Ascending aorta (tissue), 2 donors: ENCODE results near the gene MAK. TPM values are rescaled to one million over a fixed set of nuclear protein-coding genes. Genes with fewer than 3 reads are reported as not detected.

Source experiments
- DNase-seq, 2 donors: peaks; one replicate each; pipeline ENCODE4 v3.0.0-alpha.2; 2019; ENCODE audit warnings: low spot score in 2 of 2
- H3K27ac ChIP-seq, 2 donors: fragments of 200-600 bp; sonication (generic); one replicate each; pipeline ENCODE4 v1.5.1; 2016 to 2017; ENCODE audit warnings: mild to moderate bottlenecking in 1 of 2
- H3K27me3 ChIP-seq: fragments of 200-600 bp; sonication (generic); one replicate; pipeline ENCODE4 v1.5.1; 2017
- H3K36me3 ChIP-seq, 2 donors: fragments of 200-600 bp; sonication (generic); one replicate each; pipeline ENCODE4 v1.5.1; 2016
- H3K4me1 ChIP-seq, 2 donors: fragments of 200-600 bp; sonication (generic); one replicate each; pipeline ENCODE4 v1.5.1; 2016 to 2017; ENCODE audit warnings: mild to moderate bottlenecking in 1 of 2
- H3K4me3 ChIP-seq, 2 donors: fragments of 200-600 bp; sonication (generic); one replicate each; pipeline ENCODE4 v1.5.1; 2016 to 2017; ENCODE audit warnings: mild to moderate bottlenecking in 1 of 2
- H3K9me3 ChIP-seq, 2 donors: fragments of 200-600 bp; sonication (generic); one replicate each; pipeline ENCODE4 v1.5.1; 2016
- CTCF ChIP-seq, 3 experiments: fragments of 200-600 bp in 2 of 3; fragments of 450-650 bp in 1 of 3; sonication (generic) in 2 of 3; IDR thresholded peaks; one replicate each; pipeline ENCODE4 v1.5.1; 2016 to 2019; ENCODE audit warnings: antibody characterized with exemption in 3 of 3, mild to moderate bottlenecking in 1 of 3, moderate library complexity in 1 of 3
- intact Hi-C: fragments of 100-400 bp; cut with DNase I; formaldehyde crosslinking; loops from one replicate; pipeline ENCODE4 v1.15.1; 2023
- total RNA-seq: library from RNA; depleted of rRNA; stranded (reverse); fragments of >200 nt; gene quantifications from one replicate; pipeline ENCODE4 v1.1.0, GENCODE V29; 2016

Gene MAK
- total RNA-seq, 1 donor from 2014 or later: not detected

- Histone ChIP-seq H3K4me3 (no peak overlapping the region), H3K36me3 (peaks cover 14 to 67% of the 10 kb centered on the region in 2 donors), H3K4me1 (peaks cover 0 to 2% of the 10 kb centered on the region in 2 donors), H3K27me3 (no peaks in the 10 kb centered on the region), H3K9me3 (no peaks in the 10 kb centered on the region), H3K27ac (peak overlapping the region in 1 of 2 donors; percentile 13)
- no peak for TF ChIP-seq CTCF (IDR thresholded peaks at IDR 0.05)
- intact Hi-C loops: no loop called here
- no peak for DNase-seq
Measured at GRCh38 chr6:10730254-10730653, 108.1 kb downstream of the MAK start.

GRCh38 chr6:10725716-10726115 is 112.6 kb downstream of the MAK start:
- Histone ChIP-seq H3K27me3 (no peaks in the 10 kb centered on the region), H3K27ac (no peak overlapping the region), H3K4me1 (peaks cover 7 to 20% of the 10 kb centered on the region in 2 donors), H3K9me3 (no peaks in the 10 kb centered on the region), H3K36me3 (peaks cover 11 to 49% of the 10 kb centered on the region in 2 donors), H3K4me3 (peak overlapping the region in 1 of 2 donors; percentile 7)
- no peak for TF ChIP-seq CTCF (IDR thresholded peaks at IDR 0.05)
- no peak for DNase-seq
- intact Hi-C loops: no loop called here

- no peaks in the 10 kb centered on the region for H3K9me3 ChIP-seq
- H3K27me3 ChIP-seq: no peaks in the 10 kb centered on the region
- peaks cover 11 to 44% of the 10 kb centered on the region in 2 donors for H3K36me3 ChIP-seq
- H3K4me1 ChIP-seq: peaks cover 7 to 20% of the 10 kb centered on the region in 2 donors
- intact Hi-C loops: no loop called here
- H3K4me3 ChIP-seq: peak overlapping the region in 1 of 2 donors; percentile 91
- TF ChIP-seq CTCF (IDR thresholded peaks at IDR 0.05): no peak
- DNase-seq: no peak
- no peak overlapping the region for H3K27ac ChIP-seq
Measured at GRCh38 chr6:10725044-10725443, 113.3 kb downstream of the MAK start.

GRCh38 chr6:10723567-10723881 is 114.8 kb downstream of the MAK start:
- peaks cover 0 to under 1% of the 10 kb centered on the region in 2 donors for H3K9me3 ChIP-seq
- peaks cover 7 to 20% of the 10 kb centered on the region in 2 donors for H3K4me1 ChIP-seq
- no peak for TF ChIP-seq CTCF (IDR thresholded peaks at IDR 0.05)
- no peak for DNase-seq
- H3K27me3 ChIP-seq: no peaks in the 10 kb centered on the region
- peak overlapping the region; percentile 82 to 92 for H3K27ac ChIP-seq
- intact Hi-C loops: loop anchor here (1.0 kb wide), 1 partner anchor 213 kb away; no protein-coding TSS in a partner anchor
- H3K4me3 ChIP-seq: peak overlapping the region; percentile 66 to 91
- H3K36me3 ChIP-seq: peaks cover 2 to 29% of the 10 kb centered on the region in 2 donors

- Histone ChIP-seq H3K27ac (peak within 1 kb of the TSS; percentile 82 to 92), H3K27me3 (no peaks in the 10 kb centered on the region), H3K4me1 (peaks cover 7 to 20% of the 10 kb centered on the region in 2 donors), H3K9me3 (peaks cover 0 to 6% of the 10 kb centered on the region in 2 donors), H3K36me3 (peaks cover 2 to 24% of the 10 kb centered on the region in 2 donors), H3K4me3 (peak within 1 kb of the TSS; percentile 66 to 91)
- no peak for TF ChIP-seq CTCF (IDR thresholded peaks at IDR 0.05)
- peak; percentile 95 to 100 for DNase-seq
- intact Hi-C loops: loop anchor here (1.0 kb wide), 3 partner anchors 24 to 213 kb away; partner anchors contain the start of genes C6orf52, PAK1IP1 and TMEM14B
Measured at GRCh38 chr6:10722820-10723566, 115.3 kb downstream of the MAK start, which contains the start of gene TMEM14C. Gene TMEM14C, plus strand, starts transcription at chr6:10723070. Its CDS starts 1,544 bp downstream, at chr6:10724614.
